GM12891 (cell line): ENCODE data around the gene BLOC1S6. TPM values are rescaled to one million over a fixed set of nuclear protein-coding genes. Genes with fewer than 3 reads are reported as not detected.

Experiments
- DNase-seq: peaks from one replicate; pipeline ENCODE4 v3.0.0; 2011; ENCODE audit warnings: low spot score; ENCODE audit not compliant: insufficient read length
- FAIRE-seq: peaks from 2 replicates; lab custom pipeline; 2011; peaks lifted over from hg19 to GRCh38; lab: Jason Lieb, UNC
- PAX5 ChIP-seq: IDR thresholded peaks from 2 replicates; pipeline ENCODE4 v1.6.1; 2011; ENCODE audit warnings: low read length, moderate library complexity, mild to moderate bottlenecking; ENCODE audit not compliant: insufficient read depth, severe bottlenecking
- POLR2A ChIP-seq: IDR thresholded peaks from 2 replicates; pipeline ENCODE4 v1.6.1; 2011; ENCODE audit warnings: low read depth, low read length, control low read depth
- POLR2AphosphoS5 ChIP-seq: IDR thresholded peaks from 2 replicates; pipeline ENCODE4 v1.6.1; 2011; ENCODE audit warnings: low read depth, low read length, control low read depth
- POU2F2 ChIP-seq: IDR thresholded peaks from 2 replicates; pipeline ENCODE4 v1.6.1; 2011; ENCODE audit warnings: low read depth, mild to moderate bottlenecking, control low read depth, low read length, moderate library complexity
- SPI1 ChIP-seq: IDR thresholded peaks from 2 replicates; pipeline ENCODE4 v1.6.1; 2011; ENCODE audit warnings: low read depth, low read length, control low read depth
- TAF1 ChIP-seq: IDR thresholded peaks from 2 replicates; pipeline ENCODE4 v1.6.1; 2011; ENCODE audit warnings: low read depth, low read length, control low read depth
- polyA plus RNA-seq: library from polyadenylated mRNA; unstranded; fragments of >200 nt; gene quantifications from one replicate; pipeline ENCODE4 v1.2.1, GENCODE V29; 2012; ENCODE audit warnings: low read depth, missing spikeins, inconsistent platforms; ENCODE audit not compliant: missing spikeins

Gene BLOC1S6, protein sequence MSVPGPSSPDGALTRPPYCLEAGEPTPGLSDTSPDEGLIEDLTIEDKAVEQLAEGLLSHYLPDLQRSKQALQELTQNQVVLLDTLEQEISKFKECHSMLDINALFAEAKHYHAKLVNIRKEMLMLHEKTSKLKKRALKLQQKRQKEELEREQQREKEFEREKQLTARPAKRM
- polyA plus RNA-seq = 18.4 TPM

DNA sequence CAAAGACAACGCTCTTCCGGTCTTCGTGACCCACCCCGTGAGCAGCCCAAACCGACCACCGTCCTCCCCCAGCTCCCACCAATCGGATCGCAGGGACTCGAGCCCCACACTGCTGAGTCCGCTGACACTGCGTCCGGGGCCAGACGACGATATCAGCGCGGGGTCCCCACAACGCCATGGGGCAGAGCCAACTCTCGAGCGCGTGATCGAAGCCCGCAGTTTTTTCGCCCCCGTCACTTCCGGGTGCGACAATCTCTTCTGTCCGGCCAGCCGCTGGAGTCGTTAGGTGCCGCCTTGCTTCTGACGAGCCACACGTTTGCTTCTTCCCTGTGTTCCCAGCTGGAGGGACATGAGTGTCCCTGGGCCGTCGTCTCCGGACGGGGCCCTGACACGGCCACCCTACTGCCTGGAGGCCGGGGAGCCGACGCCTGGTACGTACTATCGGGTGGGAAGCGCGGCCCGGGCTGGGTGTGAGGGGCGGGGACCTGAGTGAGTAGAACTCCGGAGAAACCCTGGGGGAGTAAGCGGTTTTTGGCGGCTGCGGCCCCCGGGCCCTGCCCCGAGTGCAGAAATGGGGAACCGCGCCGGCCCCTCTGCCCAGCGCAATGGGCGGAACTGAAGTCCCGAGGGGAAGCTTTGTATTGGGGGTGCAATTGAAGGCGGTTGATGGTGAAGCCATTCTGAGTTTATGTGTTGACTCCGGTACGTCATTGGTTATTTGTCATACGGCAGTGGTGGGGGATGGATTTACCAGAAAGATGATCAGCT, at the start of gene BLOC1S6:
BLOC1S6 (plus strand) TSS at position 285 of the 768 bp plus-strand sequence; CDS start at position 350, 65 bp downstream.
- peak; percentile 67 for DNase-seq
- peak; percentile 94 for FAIRE-seq
- TF ChIP-seq TAF1 = peak; percentile 85
- TF ChIP-seq POU2F2 = peak; percentile 6; the same call in 1 of the 2 replicates
- peak; percentile 41 for TF ChIP-seq PAX5
- TF ChIP-seq POLR2A = peak; percentile 91
- TF ChIP-seq POLR2AphosphoS5 = peak; percentile 92
- peak; percentile 72 for TF ChIP-seq SPI1

GRCh38 chr15:45539680-45540079, 47.5 kb upstream of the BLOC1S6 start:
- FAIRE-seq = no peak
- TF ChIP-seq POLR2AphosphoS5 (no peak), PAX5 (no peak), POLR2A (no peak), SPI1 (no peak), POU2F2 (no peak), TAF1 (no peak)

DNA sequence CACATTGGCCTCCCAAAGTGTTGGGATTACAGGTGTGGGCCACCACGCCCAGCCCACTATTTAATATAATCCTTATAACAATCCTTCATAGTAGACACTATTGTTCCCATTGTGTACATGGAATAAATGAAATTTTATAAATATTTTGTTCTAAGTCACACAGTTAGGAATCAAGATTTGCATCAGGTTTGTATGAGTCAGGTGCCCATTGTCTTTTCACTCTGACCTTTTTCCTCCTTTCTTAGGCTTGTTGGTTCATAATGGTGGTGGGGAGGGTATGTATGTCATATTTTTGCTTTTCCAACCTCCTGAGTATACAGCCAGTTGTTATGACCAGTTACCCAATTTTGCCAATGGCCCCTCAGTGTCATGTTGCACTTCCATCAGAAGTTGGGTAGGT, 46.6 kb upstream of the BLOC1S6 start:
- no peak for FAIRE-seq
- no peak for TF ChIP-seq POU2F2
- TF ChIP-seq TAF1 = no peak
- no peak for TF ChIP-seq POLR2A
- no peak for TF ChIP-seq SPI1
- no peak for TF ChIP-seq POLR2AphosphoS5
- no peak for TF ChIP-seq PAX5

More at GRCh38 chr15:45539680-45540079, 47.5 kb upstream of the BLOC1S6 start:
- DNase-seq = no peak

GRCh38 chr15:45543051-45543450, 44.1 kb upstream of the BLOC1S6 start:
- DNase-seq (no peak), FAIRE-seq (no peak)
- TF ChIP-seq PAX5 (no peak), SPI1 (no peak), POLR2AphosphoS5 (no peak), TAF1 (no peak), POLR2A (no peak)

More for the DNA sequence above, 46.6 kb upstream of the BLOC1S6 start:
- no peak for DNase-seq

- TF ChIP-seq POLR2A = no peak
- no peak for TF ChIP-seq POLR2AphosphoS5
- TF ChIP-seq SPI1 = no peak
- no peak for TF ChIP-seq PAX5
- TF ChIP-seq TAF1 = no peak
- TF ChIP-seq POU2F2 = no peak
- no peak for DNase-seq
- FAIRE-seq = no peak
Measured at GRCh38 chr15:45544266-45545023, 42.7 kb upstream of the BLOC1S6 start.

DNA sequence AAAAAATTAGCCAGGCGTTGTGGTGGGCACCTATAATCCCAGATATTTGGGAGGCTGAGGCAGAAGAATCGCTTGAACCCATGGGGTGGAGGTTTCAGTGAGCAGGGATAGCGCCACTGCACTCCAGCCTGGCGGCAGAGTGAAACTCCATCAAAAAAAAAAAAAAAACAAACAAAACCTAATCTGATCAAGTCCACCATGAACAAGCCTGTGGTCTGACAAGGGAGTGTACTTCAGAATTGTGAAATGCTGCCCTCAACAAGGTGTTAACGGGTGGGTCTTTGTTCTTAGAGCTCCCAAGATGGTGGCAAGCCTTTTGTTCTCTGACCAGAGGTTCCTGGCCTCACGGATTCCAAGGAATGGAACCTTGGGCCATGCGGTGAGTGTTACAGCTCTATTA, 40.4 kb upstream of the BLOC1S6 start:
- no peak for DNase-seq
- no peak for FAIRE-seq
- TF ChIP-seq SPI1 (no peak), POU2F2 (no peak), POLR2AphosphoS5 (no peak), TAF1 (no peak), POLR2A (no peak), PAX5 (no peak)

GRCh38 chr15:45548753-45549520, 38.2 kb upstream of the BLOC1S6 start:
- no peak for FAIRE-seq
- no peak for TF ChIP-seq TAF1
- no peak for TF ChIP-seq POLR2AphosphoS5
- no peak for TF ChIP-seq PAX5
- TF ChIP-seq SPI1 = no peak
- no peak for TF ChIP-seq POLR2A
- no peak for TF ChIP-seq POU2F2
- DNase-seq = no peak

GRCh38 chr15:45549541-45550220, 37.5 kb upstream of the BLOC1S6 start:
- FAIRE-seq (no peak), DNase-seq (no peak)
- TF ChIP-seq POLR2AphosphoS5 = no peak
- no peak for TF ChIP-seq SPI1
- TF ChIP-seq POU2F2 = no peak
- no peak for TF ChIP-seq TAF1
- TF ChIP-seq PAX5 = no peak
- TF ChIP-seq POLR2A = no peak
